Effector memory CD8-positive, alpha-beta T cell (primary cell): ENCODE data around the gene E2F8.
"Not testable (repeated sequence)": the region's sequence is repeated elsewhere in the genome, so short reads cannot be mapped to it uniquely, and the experiment has no call there.

Experiments
- ATAC-seq: fragments of 150-1000 bp; cut with Tn5 transposase; replicated peaks from 2 replicates; pipeline ENCODE4 v1.10.0; 2021; ENCODE audit warnings: mild to moderate bottlenecking, moderate library complexity
- DNase-seq, 3 experiments: peaks; one replicate each; pipeline ENCODE4 v3.0.0; 2021
- H3K27ac Mint-ChIP-seq, 2 donors: one replicate each; pipeline ENCODE4 v1.8.0; 2022; ENCODE audit warnings: mild to moderate bottlenecking in 2 of 2, mixed read lengths in 2 of 2, moderate library complexity in 2 of 2
- H3K27me3 Mint-ChIP-seq, 2 donors: one replicate each; pipeline ENCODE4 v1.8.0; 2022; ENCODE audit warnings: mixed read lengths in 2 of 2
- H3K36me3 Mint-ChIP-seq: one replicate; pipeline ENCODE4 v1.8.0; 2022; ENCODE audit warnings: mild to moderate bottlenecking, moderate library complexity, mixed read lengths; ENCODE audit not compliant: insufficient read depth
- H3K4me1 Mint-ChIP-seq, 2 donors: one replicate each; pipeline ENCODE4 v1.8.0; 2022; ENCODE audit warnings: low read depth in 2 of 2, mixed read lengths in 2 of 2
- H3K4me3 Mint-ChIP-seq, 2 donors: one replicate each; pipeline ENCODE4 v1.8.0; 2022; ENCODE audit warnings: mild to moderate bottlenecking in 2 of 2, mixed read lengths in 2 of 2, moderate library complexity in 2 of 2
- H3K9me3 Mint-ChIP-seq, 2 donors: one replicate each; pipeline ENCODE4 v1.8.0; 2022; ENCODE audit warnings: mixed read lengths in 2 of 2
- total RNA-seq, 9 experiments: gene quantifications; one replicate each; lab custom pipeline; 2026; lab: John Stamatoyannopoulos, UW

E2F8 gene, protein sequence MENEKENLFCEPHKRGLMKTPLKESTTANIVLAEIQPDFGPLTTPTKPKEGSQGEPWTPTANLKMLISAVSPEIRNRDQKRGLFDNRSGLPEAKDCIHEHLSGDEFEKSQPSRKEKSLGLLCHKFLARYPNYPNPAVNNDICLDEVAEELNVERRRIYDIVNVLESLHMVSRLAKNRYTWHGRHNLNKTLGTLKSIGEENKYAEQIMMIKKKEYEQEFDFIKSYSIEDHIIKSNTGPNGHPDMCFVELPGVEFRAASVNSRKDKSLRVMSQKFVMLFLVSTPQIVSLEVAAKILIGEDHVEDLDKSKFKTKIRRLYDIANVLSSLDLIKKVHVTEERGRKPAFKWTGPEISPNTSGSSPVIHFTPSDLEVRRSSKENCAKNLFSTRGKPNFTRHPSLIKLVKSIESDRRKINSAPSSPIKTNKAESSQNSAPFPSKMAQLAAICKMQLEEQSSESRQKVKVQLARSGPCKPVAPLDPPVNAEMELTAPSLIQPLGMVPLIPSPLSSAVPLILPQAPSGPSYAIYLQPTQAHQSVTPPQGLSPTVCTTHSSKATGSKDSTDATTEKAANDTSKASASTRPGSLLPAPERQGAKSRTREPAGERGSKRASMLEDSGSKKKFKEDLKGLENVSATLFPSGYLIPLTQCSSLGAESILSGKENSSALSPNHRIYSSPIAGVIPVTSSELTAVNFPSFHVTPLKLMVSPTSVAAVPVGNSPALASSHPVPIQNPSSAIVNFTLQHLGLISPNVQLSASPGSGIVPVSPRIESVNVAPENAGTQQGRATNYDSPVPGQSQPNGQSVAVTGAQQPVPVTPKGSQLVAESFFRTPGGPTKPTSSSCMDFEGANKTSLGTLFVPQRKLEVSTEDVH
- total RNA-seq = 0 to 1.3 (median 0.11) reads per million in 9 experiments

DNA sequence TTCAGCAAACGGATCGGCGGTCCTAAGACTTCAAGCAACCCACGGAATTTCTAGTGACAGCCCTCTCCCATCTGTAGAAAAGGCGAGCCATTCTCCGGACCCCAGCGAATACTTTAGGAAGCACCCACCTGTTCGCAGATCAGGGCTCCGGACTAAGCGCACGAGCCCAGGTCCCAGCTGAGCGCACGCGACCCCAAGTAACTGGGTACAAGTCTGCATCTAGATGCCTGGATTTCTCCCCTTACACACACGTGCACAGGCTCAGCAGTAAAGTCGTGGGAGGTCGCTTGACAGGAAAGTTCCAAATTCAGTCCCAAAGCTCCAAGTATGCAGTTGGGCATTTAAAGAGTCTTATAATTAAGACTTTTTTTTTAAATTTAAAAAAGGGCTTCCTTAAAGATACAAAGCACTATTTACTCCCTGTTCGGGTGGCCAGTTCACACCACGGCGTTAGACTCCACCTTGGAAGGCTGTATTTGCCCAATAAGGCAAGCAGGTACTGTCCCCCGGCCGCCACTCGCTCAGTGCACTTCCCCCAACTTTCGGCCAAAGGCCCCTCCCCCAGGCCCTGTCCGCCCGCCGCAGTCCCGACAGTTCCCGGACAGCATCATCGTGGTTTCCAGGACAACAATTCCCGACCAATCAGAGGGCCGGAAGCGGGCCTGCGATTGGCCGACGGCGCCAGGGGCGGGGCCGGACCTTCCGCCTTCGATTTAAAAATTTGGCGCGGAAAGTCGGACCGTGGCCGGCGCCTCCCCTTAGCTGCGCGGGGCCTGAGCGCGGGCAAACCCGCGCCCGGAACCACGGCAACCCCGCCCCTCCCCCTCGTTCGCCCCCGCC is at the start of gene E2F8:
Gene E2F8, minus strand, starts transcription at position 526 of the 840 bp plus-strand sequence. CDS start 824 bp downstream, outside the sequence.
- ATAC-seq (peak; percentile 81), DNase-seq (peak; percentile 70 to 74 (median 72))
- Mint-ChIP-seq H3K27me3 (peaks cover 13 to 34% of the 10 kb centered on the region in 2 donors), H3K9me3 (no peaks in the 10 kb centered on the region), H3K4me1 (peaks cover 9 to 13% of the 10 kb centered on the region in 2 donors), H3K4me3 (peak within 1 kb of the TSS; percentile 89 to 90), H3K27ac (peak within 1 kb of the TSS in 1 of 2 donors; percentile 33), H3K36me3 (no peaks in the 10 kb centered on the region)

DNA sequence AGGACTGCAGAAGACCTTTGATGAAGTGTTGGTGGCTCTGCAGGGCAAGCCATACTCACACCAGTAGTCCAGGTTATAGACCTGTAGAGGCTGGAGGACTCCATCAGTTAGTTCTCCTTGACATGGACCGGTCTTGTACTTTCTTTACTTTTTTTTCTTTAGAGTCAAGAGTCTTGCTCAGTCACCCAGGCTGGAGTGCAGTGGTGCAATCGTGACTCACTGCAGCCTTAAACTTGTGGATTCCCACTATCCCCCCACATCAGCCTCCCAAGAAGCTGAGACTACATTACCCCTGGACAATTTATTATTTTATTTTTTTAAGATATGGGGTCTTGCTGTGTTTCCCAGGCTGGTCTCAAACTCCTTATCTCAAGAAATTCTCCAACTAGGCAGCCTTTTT is 49.6 kb upstream of the E2F8 start:
- H3K9me3 Mint-ChIP-seq = no peaks in the 10 kb centered on the region
- ATAC-seq (no peak), DNase-seq (no peak)
- H3K4me3 Mint-ChIP-seq = no peak overlapping the region
- no peaks in the 10 kb centered on the region for H3K36me3 Mint-ChIP-seq
- H3K4me1 Mint-ChIP-seq = peaks cover 2 to 4% of the 10 kb centered on the region in 2 donors
- H3K27ac Mint-ChIP-seq = no peak overlapping the region
- H3K27me3 Mint-ChIP-seq = no peaks in the 10 kb centered on the region

DNA sequence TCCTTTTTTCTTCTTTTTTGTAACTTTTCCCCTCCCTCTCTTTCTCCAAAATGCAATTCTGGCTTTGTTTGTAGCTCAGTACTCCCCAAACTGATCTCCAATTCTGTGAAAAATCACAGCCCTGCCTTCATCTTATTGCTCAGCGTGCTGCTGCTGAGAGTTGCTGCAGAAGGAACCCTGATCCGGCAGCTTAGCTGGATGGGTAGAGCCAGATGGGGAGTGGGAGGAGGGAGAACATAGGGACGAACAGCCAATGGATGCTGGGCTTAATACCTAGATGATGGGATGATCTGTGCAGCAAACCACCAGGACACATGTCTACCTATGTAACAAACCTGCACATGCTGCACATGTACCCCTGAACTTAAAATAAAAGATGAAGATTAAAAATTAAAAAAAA is 47.5 kb upstream of the E2F8 start:
- Mint-ChIP-seq H3K27ac (no peak overlapping the region), H3K4me3 (no peak overlapping the region)
- DNase-seq = no peak

DNA sequence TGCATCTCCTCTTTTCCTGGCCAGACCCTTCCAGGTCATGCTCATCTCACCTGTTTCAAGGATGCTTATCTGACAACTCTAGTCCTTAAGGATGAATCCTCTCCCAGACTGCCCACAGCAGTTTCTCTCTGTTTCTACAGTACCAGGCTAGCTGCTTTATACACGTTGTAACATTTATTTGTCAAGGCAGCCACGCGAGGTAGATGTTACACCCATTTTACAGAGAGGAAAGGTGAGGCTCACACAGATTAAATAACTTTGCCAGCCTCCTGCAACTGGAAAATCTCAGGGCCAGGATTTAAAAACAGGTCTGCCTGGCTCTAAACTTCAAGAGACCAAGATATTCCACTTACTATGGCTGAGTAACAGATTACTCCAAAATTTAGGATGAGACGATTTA is 45.7 kb upstream of the E2F8 start:
- peaks cover 19 to 35% of the 10 kb centered on the region in 2 donors for H3K4me1 Mint-ChIP-seq
- H3K4me3 Mint-ChIP-seq = no peak overlapping the region
- H3K9me3 Mint-ChIP-seq = no peaks in the 10 kb centered on the region
- DNase-seq = no peak
- ATAC-seq = no peak
- no peaks in the 10 kb centered on the region for H3K36me3 Mint-ChIP-seq
- peak overlapping the region in 1 of 2 donors; percentile 79 for H3K27ac Mint-ChIP-seq
- H3K27me3 Mint-ChIP-seq = no peaks in the 10 kb centered on the region

More for the DNA sequence above, 47.5 kb upstream of the E2F8 start:
- peaks cover 15 to 24% of the 10 kb centered on the region in 2 donors for H3K4me1 Mint-ChIP-seq
- no peaks in the 10 kb centered on the region for H3K36me3 Mint-ChIP-seq
- no peaks in the 10 kb centered on the region for H3K27me3 Mint-ChIP-seq
- H3K9me3 Mint-ChIP-seq = no peaks in the 10 kb centered on the region
- no peak for ATAC-seq

DNA sequence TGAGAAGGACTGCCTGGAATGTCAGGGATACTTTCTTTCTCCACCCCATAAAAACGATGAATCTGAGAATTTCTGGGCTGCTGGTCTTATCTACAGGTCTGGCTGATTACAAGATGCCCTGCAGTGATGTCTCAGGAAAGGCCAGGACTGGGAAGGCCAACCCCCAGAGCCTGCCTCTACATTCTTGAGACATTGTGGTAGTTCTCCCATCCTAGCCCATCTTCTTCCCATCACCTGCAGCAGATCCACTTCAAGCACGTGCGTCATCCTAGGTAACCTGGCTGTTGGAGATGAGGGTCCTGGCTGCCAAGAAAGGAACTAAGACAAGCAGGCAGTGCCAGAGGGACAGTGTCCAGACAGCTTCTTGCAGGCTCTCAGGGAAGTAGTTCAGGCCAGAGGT is 44.1 kb upstream of the E2F8 start:
- H3K27me3 Mint-ChIP-seq = no peaks in the 10 kb centered on the region
- no peak for ATAC-seq
- H3K27ac Mint-ChIP-seq = peak overlapping the region in 1 of 2 donors; percentile 79
- no peak overlapping the region for H3K4me3 Mint-ChIP-seq
- H3K9me3 Mint-ChIP-seq = no peaks in the 10 kb centered on the region
- peaks cover 25 to 49% of the 10 kb centered on the region in 2 donors for H3K4me1 Mint-ChIP-seq
- no peaks in the 10 kb centered on the region for H3K36me3 Mint-ChIP-seq
- no peak for DNase-seq

DNA sequence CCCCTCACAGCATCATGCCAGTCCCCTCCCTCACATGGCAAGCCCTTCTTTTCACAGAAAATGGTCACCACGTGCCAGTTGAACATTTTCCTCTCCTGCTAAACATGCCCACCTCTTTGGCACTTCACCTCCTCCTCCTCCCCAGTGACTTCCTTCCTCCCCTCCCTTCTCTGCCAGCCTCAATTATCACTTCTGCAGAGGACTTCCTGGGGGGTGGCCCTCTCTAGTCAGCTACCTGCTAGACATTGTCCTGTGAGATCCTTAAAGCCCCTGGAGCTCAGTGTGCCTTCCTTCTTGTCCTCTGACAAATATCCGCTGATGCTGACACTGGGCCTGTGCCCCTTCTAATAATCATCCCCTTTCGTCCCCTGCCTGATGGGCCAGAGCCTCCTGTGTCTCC is 43.2 kb upstream of the E2F8 start:
- peaks cover 31 to 58% of the 10 kb centered on the region in 2 donors for H3K4me1 Mint-ChIP-seq
- no peaks in the 10 kb centered on the region for H3K27me3 Mint-ChIP-seq
- H3K9me3 Mint-ChIP-seq = no peaks in the 10 kb centered on the region
- ATAC-seq = peak; percentile 41
- peak overlapping the region; percentile 21 to 83 for H3K27ac Mint-ChIP-seq
- H3K36me3 Mint-ChIP-seq = no peaks in the 10 kb centered on the region
- peak in 2 of 3 experiments; percentile 4 to 31 for DNase-seq
- peak overlapping the region; percentile 28 to 60 for H3K4me3 Mint-ChIP-seq

DNA sequence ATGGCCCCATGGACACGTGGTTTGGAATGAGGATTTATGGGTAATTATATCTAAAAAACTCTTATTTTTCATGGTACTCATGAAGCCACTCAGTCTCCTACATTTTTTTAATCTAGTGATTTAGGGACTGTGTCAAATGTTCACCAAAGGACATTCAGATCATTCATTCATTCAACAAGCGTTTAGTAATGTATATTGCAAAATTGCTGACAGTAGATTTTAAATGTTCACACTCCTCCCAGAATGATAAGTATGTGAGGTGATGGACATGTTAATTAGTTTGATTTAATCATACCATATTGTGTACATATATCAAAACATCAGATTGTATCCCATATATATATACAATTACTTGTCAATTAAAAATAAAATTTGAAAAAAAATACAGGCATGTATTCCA is 40.8 kb upstream of the E2F8 start:
- H3K4me3 Mint-ChIP-seq = no peak overlapping the region
- H3K9me3 Mint-ChIP-seq = no peaks in the 10 kb centered on the region
- no peak for DNase-seq
- no peaks in the 10 kb centered on the region for H3K36me3 Mint-ChIP-seq
- no peak for ATAC-seq
- H3K27ac Mint-ChIP-seq = peak overlapping the region in 1 of 2 donors; percentile 85
- peaks cover 31 to 65% of the 10 kb centered on the region in 2 donors for H3K4me1 Mint-ChIP-seq
- no peaks in the 10 kb centered on the region for H3K27me3 Mint-ChIP-seq

DNA sequence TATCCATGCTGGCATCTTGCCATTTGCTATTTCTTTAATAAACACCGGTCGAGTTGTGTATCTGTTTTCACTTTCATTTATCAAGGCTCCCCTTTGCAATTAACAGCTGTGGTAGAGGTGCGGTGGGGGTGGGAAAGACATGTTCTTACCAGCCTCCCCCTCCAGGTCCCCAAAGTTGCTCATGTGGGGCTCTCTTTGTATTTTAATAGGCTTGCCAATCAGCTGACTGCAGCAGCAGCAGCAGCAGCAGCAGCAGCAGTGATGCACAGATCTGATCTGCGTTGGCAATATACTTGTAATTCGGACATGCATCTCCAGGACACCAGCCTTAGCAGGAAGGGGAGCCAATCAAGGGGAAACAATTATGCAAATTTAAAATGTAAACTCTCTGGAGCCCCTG is 40.3 kb upstream of the E2F8 start:
- peak; percentile 48 to 62 (median 53) for DNase-seq
- Mint-ChIP-seq H3K9me3 (no peaks in the 10 kb centered on the region), H3K27ac (peak overlapping the region; percentile 42 to 85), H3K4me1 (peaks cover 31 to 66% of the 10 kb centered on the region in 2 donors), H3K4me3 (peak overlapping the region; percentile 47 to 77), H3K27me3 (no peaks in the 10 kb centered on the region), H3K36me3 (no peaks in the 10 kb centered on the region)
- ATAC-seq = peak; percentile 95

DNA sequence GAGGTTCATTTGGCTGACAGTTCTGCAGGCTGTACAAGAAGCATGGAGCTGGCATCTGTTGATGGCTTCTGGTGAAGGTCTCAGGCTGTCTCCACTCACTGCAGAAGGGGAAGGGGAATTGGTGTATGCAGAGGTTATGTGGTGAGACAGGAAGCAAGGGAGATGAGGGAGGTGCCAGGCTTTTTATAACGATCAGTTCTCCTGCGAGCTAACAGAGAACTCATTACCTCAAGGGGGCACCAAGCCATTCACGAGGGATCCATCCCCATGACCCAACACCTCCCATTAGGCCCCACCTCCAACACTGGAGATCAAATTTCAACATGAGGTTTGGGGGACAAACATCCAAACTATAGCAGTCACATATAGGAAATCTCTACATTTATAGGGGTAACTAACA is 38.7 kb upstream of the E2F8 start:
- Mint-ChIP-seq H3K4me1 (peaks cover 29 to 53% of the 10 kb centered on the region in 2 donors), H3K36me3 (no peaks in the 10 kb centered on the region), H3K4me3 (peak overlapping the region; percentile 14 to 15), H3K27ac (peak overlapping the region in 1 of 2 donors; percentile 85), H3K27me3 (no peaks in the 10 kb centered on the region), H3K9me3 (no peaks in the 10 kb centered on the region)
- no peak for DNase-seq
- no peak for ATAC-seq

DNA sequence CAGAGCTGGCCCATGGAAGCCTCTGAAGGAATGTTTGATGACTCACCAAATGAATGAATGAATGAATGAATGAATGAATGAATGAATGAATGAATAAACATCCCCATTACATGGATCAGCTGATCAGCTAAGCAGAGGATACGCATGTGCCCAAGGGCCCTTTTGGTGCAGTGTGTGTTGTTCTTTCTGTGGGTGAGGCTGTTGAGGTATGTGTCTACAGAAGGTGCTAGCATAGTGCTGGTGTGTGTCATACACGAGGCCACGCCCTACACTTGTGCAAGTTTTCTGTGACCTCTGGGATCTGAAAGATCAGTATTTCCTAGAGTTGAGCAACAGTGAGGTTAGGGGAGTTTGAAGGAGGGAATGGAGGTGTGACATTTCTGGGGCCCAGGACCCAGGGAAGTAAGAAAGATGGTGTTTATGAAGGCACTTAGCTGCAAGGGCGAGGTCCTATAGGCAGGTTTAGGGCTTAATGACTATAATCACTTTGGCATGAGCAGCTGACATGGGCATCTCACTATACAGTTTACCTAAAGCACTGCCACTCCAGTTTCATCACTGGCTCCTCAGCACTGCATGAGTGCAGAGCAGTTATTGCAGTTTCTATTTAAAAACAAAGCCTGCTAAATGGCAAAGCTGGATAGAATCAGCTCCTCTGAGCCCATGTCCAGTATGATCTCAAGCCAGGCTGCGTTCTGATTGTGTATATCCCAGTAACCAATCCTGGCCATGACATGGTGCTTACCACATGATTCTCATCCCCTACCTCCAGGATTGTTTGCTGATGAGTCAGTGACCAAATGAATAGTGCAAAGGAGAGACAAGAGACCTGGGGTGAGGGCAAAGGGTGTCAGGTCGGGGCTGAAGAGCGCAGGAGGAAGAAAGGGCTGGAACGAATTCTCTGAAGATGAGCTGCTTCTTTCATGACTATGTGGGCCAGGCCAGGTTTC is 36.4 kb upstream of the E2F8 start:
- ATAC-seq (no peak), DNase-seq (no peak)
- no peaks in the 10 kb centered on the region for H3K9me3 Mint-ChIP-seq
- peaks cover 0 to 9% of the 10 kb centered on the region in 2 donors for H3K27me3 Mint-ChIP-seq
- H3K36me3 Mint-ChIP-seq = no peaks in the 10 kb centered on the region
- peaks cover 17 to 35% of the 10 kb centered on the region in 2 donors for H3K4me1 Mint-ChIP-seq
- no peak overlapping the region for H3K4me3 Mint-ChIP-seq
- H3K27ac Mint-ChIP-seq = no peak overlapping the region

DNA sequence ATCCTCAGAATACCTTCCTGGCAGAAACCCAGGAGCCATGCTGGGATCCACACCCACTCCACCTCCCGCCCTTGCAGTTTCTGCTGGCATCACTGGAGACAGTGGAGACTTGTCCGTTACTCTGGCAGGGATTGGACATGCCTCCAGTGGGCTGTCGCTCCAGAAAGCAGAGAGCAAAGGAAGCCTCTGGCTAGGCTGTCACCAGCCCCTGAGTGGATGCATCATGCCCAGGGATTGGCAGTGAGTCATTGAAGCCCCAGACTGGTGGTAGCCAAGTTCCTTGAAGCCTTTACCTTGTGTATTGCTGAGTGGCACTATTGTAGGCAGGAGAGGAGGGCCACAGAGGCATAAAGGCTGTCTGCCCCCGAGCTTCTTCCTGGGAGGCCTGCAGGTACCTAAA is 34.8 kb upstream of the E2F8 start:
- DNase-seq (no peak), ATAC-seq (no peak)
- H3K4me3 Mint-ChIP-seq = no peak overlapping the region
- peaks cover 9 to 23% of the 10 kb centered on the region in 2 donors for H3K4me1 Mint-ChIP-seq
- H3K36me3 Mint-ChIP-seq = no peaks in the 10 kb centered on the region
- peaks cover 8 to 23% of the 10 kb centered on the region in 2 donors for H3K27me3 Mint-ChIP-seq
- no peaks in the 10 kb centered on the region for H3K9me3 Mint-ChIP-seq
- no peak overlapping the region for H3K27ac Mint-ChIP-seq

DNA sequence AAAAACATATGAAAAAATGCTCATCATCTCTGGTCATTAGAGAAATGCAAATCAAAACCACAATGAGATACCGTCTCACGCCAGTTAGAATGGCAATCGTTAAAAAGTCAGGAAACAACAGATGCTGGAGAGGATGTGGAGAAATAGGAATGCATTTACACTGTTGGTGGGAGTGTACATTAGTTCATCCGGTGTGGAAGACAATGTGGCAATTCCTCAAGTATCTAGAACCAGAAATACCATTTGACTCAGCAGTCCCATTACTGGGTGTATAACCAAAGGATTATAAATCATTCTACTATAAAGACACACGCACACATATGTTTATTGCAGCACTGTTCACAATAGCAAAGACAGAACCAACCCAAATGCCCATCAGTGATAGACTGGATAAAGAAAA is 32.5 kb upstream of the E2F8 start:
- DNase-seq, ATAC-seq, H3K9me3 Mint-ChIP-seq, H3K27ac Mint-ChIP-seq, H3K4me1 Mint-ChIP-seq, H3K36me3 Mint-ChIP-seq, H3K4me3 Mint-ChIP-seq: not testable (repeated sequence)
- peaks cover 21 to 46% of the 10 kb centered on the region in 2 donors for H3K27me3 Mint-ChIP-seq
